LoVo (cell line): ENCODE measurements around the gene MS4A4E.
A peak's percentile ranks its signal among the peaks of the same experiment; 100 is the strongest.
"Not testable (repeated sequence)": the region's sequence is repeated elsewhere in the genome, so short reads cannot be mapped to it uniquely, and the experiment has no call there.

Experiments used
- DNase-seq: peaks from one replicate; pipeline ENCODE4 v3.0.0-alpha.2; 2016; ENCODE audit warnings: low spot score

The MS4A4E gene

DNA sequence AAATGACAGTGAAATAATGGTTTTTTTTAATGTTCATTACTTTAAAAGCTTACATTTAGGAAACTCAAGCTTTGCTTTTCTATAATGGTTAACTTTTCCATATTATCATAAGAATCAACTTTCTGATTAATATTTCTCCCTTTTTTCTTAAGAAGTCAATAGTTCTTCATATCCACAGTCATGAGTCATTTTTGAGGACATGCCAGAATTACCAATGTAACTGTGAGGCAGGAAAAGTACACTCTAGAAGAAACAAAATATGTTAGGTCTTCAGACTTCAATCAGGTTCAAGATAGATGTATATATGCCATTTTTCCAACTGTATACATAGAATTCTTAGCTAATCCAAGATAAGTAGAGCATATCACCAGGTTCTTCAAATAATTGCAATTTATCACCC, 70.9 kb downstream of the MS4A4E start:
- DNase-seq, result no peak

DNA sequence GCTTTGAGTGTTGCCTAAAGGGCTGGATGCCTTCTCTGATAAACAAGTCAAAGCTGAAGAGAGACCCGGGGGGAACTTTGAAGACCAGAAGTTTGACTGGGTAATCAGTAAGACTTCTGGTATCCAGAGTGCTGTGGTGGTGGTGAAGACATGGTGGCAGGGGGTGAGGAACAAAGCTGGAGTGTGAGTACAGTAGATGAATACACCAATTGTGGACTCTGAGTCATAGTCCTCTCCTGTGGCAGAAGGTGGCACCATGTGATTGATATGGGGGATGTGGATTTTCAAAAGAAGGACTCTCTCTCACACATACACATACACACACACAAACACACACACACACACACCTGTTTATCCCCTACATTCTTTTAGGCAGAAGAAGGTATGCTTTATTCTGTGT, 72.4 kb downstream of the MS4A4E start:
- no peak for DNase-seq

DNA sequence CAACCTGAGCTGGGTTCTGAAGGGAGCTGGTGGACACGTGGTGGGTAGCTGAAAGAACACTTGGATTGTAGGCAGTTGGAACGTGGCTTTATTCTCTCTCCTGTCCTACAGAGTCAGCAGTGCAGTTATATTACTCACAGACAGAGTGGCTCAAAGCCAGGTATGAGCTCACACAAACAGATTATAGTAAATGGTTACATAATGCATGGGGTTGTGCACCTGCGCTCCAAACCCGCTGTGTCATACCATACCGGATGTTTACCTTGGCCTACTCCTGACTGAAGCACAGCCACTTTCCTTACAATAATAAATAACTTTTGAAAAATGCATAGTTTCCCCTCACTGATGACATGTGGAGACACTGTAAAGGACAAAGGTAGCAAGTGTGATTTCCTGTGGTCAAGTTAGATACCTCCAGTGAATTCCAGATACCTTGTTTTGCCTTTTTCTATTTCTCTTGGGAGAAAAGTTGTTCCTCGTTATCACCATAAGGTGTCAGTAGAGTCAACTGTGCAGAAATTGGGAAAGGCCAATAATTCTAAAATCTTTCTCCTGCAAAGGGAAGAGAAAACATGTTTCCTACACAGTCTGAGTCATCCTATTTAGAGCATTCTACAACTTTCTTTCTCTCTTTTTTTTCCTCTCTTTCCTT, 73.5 kb downstream of the MS4A4E start:
- peak; percentile 18 for DNase-seq

GRCh38 chr11:60168306-60168705, 74.6 kb downstream of the MS4A4E start:
- no peak for DNase-seq

- DNase-seq, result no peak
Observed at GRCh38 chr11:60165951-60166350, 77.0 kb downstream of the MS4A4E start.

- no peak for DNase-seq
Observed at GRCh38 chr11:60165538-60165937, 77.4 kb downstream of the MS4A4E start.

DNA sequence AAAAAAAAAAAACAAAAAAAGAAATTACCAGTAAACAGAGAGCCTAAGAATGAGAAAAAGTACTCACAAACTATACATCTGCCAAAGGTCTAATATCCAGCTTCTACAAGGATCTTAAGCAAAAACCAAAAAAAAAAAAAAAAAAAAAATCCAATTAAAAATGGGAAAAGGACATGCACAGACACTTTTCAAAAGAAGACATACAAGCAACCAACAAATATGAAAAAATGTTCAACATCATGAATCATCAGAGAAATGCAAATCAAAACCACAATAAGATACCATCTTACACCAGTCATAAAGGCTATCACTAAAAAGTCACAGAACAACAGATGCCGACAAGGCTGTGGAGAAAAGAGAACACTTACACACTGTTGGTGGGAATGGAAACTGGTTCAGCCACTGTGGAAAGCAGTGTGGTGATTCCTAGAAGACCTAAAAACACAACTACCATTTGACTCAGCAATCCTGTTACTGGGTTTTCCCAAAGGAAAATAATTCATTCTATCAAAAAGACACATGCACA, 78.3 kb downstream of the MS4A4E start:
- no peak for DNase-seq

- DNase-seq, result no peak
Observed at GRCh38 chr11:60161766-60162165, 81.2 kb downstream of the MS4A4E start.

- DNase-seq, result no peak
Observed at GRCh38 chr11:60161107-60161506, 81.8 kb downstream of the MS4A4E start.

DNA sequence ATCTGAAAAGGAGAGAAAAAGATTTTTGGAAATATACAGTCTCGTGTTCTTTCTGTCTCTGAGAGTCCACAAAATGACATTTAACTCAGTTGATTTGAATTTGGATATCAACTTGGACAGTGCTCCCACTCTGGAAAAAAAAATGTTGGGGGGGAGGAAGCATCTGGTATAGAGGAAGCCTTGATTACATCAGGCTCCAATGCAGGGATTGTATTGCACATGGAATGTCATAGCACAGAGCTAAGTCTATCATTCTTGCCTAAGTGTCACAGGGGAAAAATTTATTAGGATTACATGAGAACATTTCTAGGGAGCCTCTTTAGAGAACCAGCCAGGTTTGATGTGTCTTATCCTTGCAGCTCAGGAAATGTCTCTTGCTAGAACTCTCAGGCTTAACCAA, 83.1 kb downstream of the MS4A4E start:
- DNase-seq, result no peak

GRCh38 chr11:60159284-60159683, 83.7 kb downstream of the MS4A4E start:
- no peak for DNase-seq

DNA sequence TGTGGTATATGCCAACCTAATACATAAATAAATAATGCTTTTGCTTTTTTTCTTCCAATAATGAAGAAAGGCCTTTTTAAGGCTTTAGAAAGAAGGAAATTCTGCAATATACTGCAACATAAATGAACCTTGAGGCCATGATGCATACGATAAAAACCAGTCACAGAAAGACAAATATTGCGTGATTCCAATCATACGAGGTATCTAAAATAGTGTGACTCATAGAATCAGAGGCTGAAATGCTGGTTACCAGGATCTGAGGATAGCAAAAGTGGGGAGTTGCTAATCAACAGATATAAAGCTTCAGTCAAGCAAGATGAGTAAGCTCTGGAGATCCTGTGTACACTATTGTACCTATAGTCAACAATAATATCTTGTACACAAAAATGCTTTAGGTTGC, 84.3 kb downstream of the MS4A4E start:
- DNase-seq, result no peak

DNA sequence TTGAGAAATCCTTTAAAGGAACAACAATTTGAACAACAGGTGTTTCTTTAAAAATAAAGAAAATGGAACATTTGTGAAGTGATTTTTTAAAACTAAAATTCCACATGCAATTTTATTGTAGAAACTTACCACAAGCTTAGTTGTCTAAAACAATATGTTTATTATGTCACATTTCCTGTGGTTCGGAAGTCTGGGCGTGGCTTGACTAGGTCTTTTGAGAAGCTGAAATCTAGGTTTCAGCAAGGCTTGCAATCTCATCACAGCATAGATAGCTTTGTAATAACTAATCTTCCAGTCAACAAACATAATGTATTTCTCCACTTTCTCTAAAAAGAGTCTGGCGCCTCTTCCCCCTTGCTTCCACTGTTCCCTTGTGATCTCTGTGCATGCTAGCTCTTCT, 87.0 kb downstream of the MS4A4E start:
- no peak for DNase-seq

DNA sequence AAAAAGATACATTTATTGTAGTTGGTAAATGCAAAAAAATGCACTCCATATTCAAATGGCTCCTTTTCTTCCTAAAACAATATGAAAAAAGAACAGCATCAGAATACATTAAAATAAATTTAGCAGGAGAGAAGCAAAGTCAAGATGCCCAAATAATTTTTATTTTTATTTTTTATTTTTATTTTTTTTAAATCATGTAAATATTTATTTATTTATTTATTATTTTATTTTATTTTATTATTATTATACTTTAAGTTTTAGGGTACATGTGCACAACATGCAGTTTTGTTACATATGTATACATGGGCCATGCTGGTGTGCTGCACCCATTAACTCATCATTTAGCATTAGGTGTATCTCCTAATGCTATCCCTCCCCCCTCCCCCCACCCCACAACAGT, 90.2 kb downstream of the MS4A4E start:
- DNase-seq, result not testable (repeated sequence)

- DNase-seq, result no peak
Observed at GRCh38 chr11:60150279-60150678, 92.7 kb downstream of the MS4A4E start.
